OCI-LY7 (cell line): Measurements from ENCODE around the gene FRMD6. TPM values are rescaled to one million over a fixed set of nuclear protein-coding genes. Genes with fewer than 3 reads are reported as not detected.

ENCODE experiments used
- BruUV-seq: library from RNA; stranded (reverse); fragments of 400-500 nt; replicated peaks from 2 replicates; lab custom pipeline; 2021; lab: Mats Ljungman, UMichigan
- CTCF ChIA-PET: fragments of 300-600 bp; sonication (Branson Sonifier 250); formaldehyde crosslinking; loops from one replicate; lab custom pipeline; 2022; ENCODE audit warnings: antibody characterized with exemption; ENCODE audit not compliant: unreplicated experiment; lab: Charles Lee
- POLR2A ChIA-PET: fragments of 300-600 bp; sonication (Branson Sonifier 250); formaldehyde crosslinking; loops from one replicate; lab custom pipeline; 2022; ENCODE audit warnings: antibody characterized with exemption; lab: Charles Lee
- DNase-seq: peaks from one replicate; pipeline ENCODE4 v3.0.0-alpha.2; 2015; ENCODE audit warnings: low spot score
- H2AFZ ChIP-seq: fragments of 200-600 bp; sonication (generic), shearing (Covaris generic); 2 replicates; pipeline ENCODE4 v1.6.1; 2014; ENCODE audit warnings: mild to moderate bottlenecking, antibody characterized with exemption, low read length, moderate library complexity
- H3K27ac ChIP-seq: fragments of 200-600 bp; sonication (generic); 2 replicates; pipeline ENCODE4 v1.5.1; 2014; ENCODE audit warnings: mixed run types, low read depth, mild to moderate bottlenecking, moderate library complexity, low read length, inconsistent platforms; ENCODE audit not compliant: poor library complexity, severe bottlenecking
- H3K36me3 ChIP-seq: fragments of 200-600 bp; sonication (generic); 2 replicates; pipeline ENCODE4 v1.6.1; 2014; ENCODE audit warnings: mild to moderate bottlenecking, antibody characterized with exemption, low read length, moderate library complexity, mixed read lengths; ENCODE audit not compliant: insufficient read depth
- H3K4me1 ChIP-seq: fragments of 200-600 bp; sonication (generic); 2 replicates; pipeline ENCODE4 v1.5.1; 2014; ENCODE audit warnings: mild to moderate bottlenecking, low read length; ENCODE audit not compliant: insufficient read depth, poor library complexity, severe bottlenecking
- H3K4me2 ChIP-seq: fragments of 200-600 bp; sonication (generic); 2 replicates; pipeline ENCODE4 v1.6.1; 2014; ENCODE audit warnings: mild to moderate bottlenecking, low read length
- H3K4me3 ChIP-seq: fragments of 200-600 bp; sonication (generic); 2 replicates; pipeline ENCODE4 v1.5.1; 2014; ENCODE audit warnings: mild to moderate bottlenecking, low read depth, low read length; ENCODE audit not compliant: poor library complexity, severe bottlenecking
- H3K79me2 ChIP-seq: fragments of 200-600 bp; sonication (generic); 2 replicates; pipeline ENCODE4 v1.6.1; 2016; ENCODE audit warnings: low read depth, mild to moderate bottlenecking, low read length, moderate library complexity, mixed read lengths; ENCODE audit not compliant: insufficient read depth
- H3K9me2 ChIP-seq: fragments of 200-600 bp; sonication (generic); 2 replicates; pipeline ENCODE4 v1.6.1; 2016; ENCODE audit warnings: mild to moderate bottlenecking, low read length, mixed read lengths; ENCODE audit not compliant: insufficient read depth
- H3K9me3 ChIP-seq: fragments of 200-600 bp; sonication (generic); 2 replicates; pipeline ENCODE4 v1.6.1; 2014; ENCODE audit warnings: mild to moderate bottlenecking, mixed run types, low read length, mixed read lengths
- H4K20me1 ChIP-seq: fragments of 200-600 bp; sonication (generic); 2 replicates; pipeline ENCODE4 v1.6.1; 2014; ENCODE audit warnings: mild to moderate bottlenecking, antibody characterized with exemption, low read length, moderate library complexity, mixed read lengths; ENCODE audit not compliant: insufficient read depth
- EZH2phosphoT487 ChIP-seq: fragments of 200-600 bp; sonication (generic); IDR thresholded peaks from 2 replicates; pipeline ENCODE4 v1.6.1; 2018; ENCODE audit warnings: low read depth, borderline replicate concordance, mild to moderate bottlenecking, mixed run types, antibody characterized with exemption, low read length, moderate library complexity, mixed read lengths
- intact Hi-C: fragments of 100-400 bp; cut with micrococcal nuclease; formaldehyde crosslinking; loops from one replicate; pipeline ENCODE4 v1.10.0; 2022; ENCODE audit not compliant: unreplicated experiment
- total RNA-seq, 2 experiments: library from RNA; depleted of rRNA in 1 of 2; stranded (reverse); fragments of >200 nt in 1 of 2; shearing (Covaris generic) in 1 of 2; gene quantifications; 2 replicates each; pipeline ENCODE4 v1.2.3, GENCODE V29; 2014 to 2022
- TF ChIP-seq, protein P1 (sequence below): fragments of 200-600 bp; sonication (generic); conservative IDR thresholded peaks from 2 replicates; pipeline ENCODE4 v1.5.1; 2014; ENCODE audit warnings: mild to moderate bottlenecking, antibody characterized with exemption, low read length, moderate library complexity, mixed read lengths

FRMD6 gene
- total RNA-seq, 2 experiments from 2014 or later, result 4.4 to 12.3 TPM

DNA sequence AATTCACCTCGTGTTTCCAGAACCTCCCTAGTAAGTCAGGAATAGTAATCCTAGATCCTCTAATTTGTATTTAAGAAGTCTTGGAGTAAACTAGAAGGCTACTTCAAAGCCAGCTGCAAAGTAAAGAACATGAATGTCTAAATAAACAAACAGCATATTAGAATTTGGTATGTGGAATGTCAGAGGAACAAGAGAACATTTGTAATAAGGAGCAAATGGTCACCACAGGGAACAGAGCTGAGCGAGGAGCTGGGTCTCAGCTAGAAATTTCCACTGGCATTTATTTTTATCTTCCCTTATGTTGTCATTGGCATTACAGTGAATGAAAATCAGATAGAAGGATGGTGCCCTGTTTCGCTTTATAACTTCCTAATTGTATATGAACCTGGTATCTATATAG lies 50.2 kb downstream of the FRMD6 start:
- no TSS peak for BruUV-seq
- no peak for DNase-seq

DNA sequence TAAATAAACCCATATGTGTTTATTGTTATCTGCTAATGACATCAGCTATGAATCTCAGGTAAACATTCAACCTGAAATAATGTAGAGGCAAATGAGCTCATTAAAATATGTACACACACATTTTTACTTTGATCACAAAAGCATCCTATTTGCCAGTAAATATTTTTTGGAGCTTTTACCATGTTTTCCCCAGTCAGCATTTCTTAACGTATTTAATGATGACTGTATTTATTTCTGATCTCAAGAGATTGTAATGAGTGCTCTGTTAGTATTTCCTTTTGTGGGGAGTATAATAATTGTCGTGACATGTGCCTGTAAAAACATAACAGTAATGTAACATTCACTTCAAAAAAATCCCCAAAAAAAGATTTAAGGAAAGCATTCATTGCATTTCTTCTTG lies 52.1 kb downstream of the FRMD6 start:
- H3K4me2 ChIP-seq, result no peak overlapping the region
- H3K36me3 ChIP-seq, result no peaks in the 10 kb centered on the region; the same call in 1 of the 2 replicates
- DNase-seq, result no peak
- H3K9me3 ChIP-seq, result no peaks in the 10 kb centered on the region
- H3K9me2 ChIP-seq, result no peaks in the 10 kb centered on the region
- no peaks in the 10 kb centered on the region for H4K20me1 ChIP-seq
- no peaks in the 10 kb centered on the region for H3K4me1 ChIP-seq
- ChIA-PET POLR2A (interaction anchor here (0.6 to 1.0 kb wide), 3 partner anchors 11 to 189 kb away, joined by 3 to 6 read pairs (median 6); no protein-coding TSS in a partner anchor), CTCF (no interaction called here)
- BruUV-seq, result no TSS peak
- TF ChIP-seq EZH2phosphoT487, result no peak
- TF ChIP-seq, protein P1, sequence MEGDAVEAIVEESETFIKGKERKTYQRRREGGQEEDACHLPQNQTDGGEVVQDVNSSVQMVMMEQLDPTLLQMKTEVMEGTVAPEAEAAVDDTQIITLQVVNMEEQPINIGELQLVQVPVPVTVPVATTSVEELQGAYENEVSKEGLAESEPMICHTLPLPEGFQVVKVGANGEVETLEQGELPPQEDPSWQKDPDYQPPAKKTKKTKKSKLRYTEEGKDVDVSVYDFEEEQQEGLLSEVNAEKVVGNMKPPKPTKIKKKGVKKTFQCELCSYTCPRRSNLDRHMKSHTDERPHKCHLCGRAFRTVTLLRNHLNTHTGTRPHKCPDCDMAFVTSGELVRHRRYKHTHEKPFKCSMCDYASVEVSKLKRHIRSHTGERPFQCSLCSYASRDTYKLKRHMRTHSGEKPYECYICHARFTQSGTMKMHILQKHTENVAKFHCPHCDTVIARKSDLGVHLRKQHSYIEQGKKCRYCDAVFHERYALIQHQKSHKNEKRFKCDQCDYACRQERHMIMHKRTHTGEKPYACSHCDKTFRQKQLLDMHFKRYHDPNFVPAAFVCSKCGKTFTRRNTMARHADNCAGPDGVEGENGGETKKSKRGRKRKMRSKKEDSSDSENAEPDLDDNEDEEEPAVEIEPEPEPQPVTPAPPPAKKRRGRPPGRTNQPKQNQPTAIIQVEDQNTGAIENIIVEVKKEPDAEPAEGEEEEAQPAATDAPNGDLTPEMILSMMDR, result no peak
- no peak overlapping the region for H2AFZ ChIP-seq
- intact Hi-C loops, result no loop called here
- H3K4me3 ChIP-seq, result no peak overlapping the region
- H3K79me2 ChIP-seq, result no peaks in the 10 kb centered on the region
- H3K27ac ChIP-seq, result no peak overlapping the region

More for the DNA sequence above, 50.2 kb downstream of the FRMD6 start:
- Histone ChIP-seq H4K20me1 (no peaks in the 10 kb centered on the region), H3K36me3 (no peaks in the 10 kb centered on the region; the same call in 1 of the 2 replicates), H3K9me2 (no peaks in the 10 kb centered on the region), H3K27ac (no peak overlapping the region), H2AFZ (no peak overlapping the region), H3K4me2 (no peak overlapping the region), H3K79me2 (no peaks in the 10 kb centered on the region), H3K4me1 (no peaks in the 10 kb centered on the region), H3K9me3 (no peaks in the 10 kb centered on the region), H3K4me3 (no peak overlapping the region)
- ChIA-PET CTCF (no interaction called here), POLR2A (interaction anchor here (1.3 kb wide), 1 partner anchor 107 kb away, joined by 3 read pairs; no protein-coding TSS in a partner anchor)
- intact Hi-C loops, result no loop called here
- no peak for TF ChIP-seq EZH2phosphoT487
- TF ChIP-seq, protein P1, result no peak

- Histone ChIP-seq H3K4me1 (no peaks in the 10 kb centered on the region), H3K27ac (no peak overlapping the region), H3K4me2 (no peak overlapping the region), H4K20me1 (no peaks in the 10 kb centered on the region), H2AFZ (no peak overlapping the region), H3K36me3 (no peaks in the 10 kb centered on the region; the same call in 1 of the 2 replicates), H3K4me3 (no peak overlapping the region), H3K9me3 (no peaks in the 10 kb centered on the region), H3K9me2 (no peaks in the 10 kb centered on the region), H3K79me2 (no peaks in the 10 kb centered on the region)
- ChIA-PET POLR2A (no interaction called here), CTCF (no interaction called here)
- no peak for TF ChIP-seq EZH2phosphoT487
- intact Hi-C loops, result no loop called here
- BruUV-seq, result no TSS peak
- no peak for DNase-seq
These were observed 52.8 kb downstream of the FRMD6 start for GRCh38 chr14:51704545-51704944.
